Measurements from ENCODE around the gene MARK3. TPM values are rescaled to one million over a fixed set of nuclear protein-coding genes. Genes with fewer than 3 reads are reported as not detected.
"Not testable (repeated sequence)": the region's sequence is repeated elsewhere in the genome, so short reads cannot be mapped to it uniquely, and the experiment has no call there.

The MARK3 gene
- total and polyA plus RNA-seq, 2 of the 13 experiments (the other 11 are each of a cell fraction or from before 2014, with no cell fraction given): 47.7 to 56.6 TPM

DNA sequence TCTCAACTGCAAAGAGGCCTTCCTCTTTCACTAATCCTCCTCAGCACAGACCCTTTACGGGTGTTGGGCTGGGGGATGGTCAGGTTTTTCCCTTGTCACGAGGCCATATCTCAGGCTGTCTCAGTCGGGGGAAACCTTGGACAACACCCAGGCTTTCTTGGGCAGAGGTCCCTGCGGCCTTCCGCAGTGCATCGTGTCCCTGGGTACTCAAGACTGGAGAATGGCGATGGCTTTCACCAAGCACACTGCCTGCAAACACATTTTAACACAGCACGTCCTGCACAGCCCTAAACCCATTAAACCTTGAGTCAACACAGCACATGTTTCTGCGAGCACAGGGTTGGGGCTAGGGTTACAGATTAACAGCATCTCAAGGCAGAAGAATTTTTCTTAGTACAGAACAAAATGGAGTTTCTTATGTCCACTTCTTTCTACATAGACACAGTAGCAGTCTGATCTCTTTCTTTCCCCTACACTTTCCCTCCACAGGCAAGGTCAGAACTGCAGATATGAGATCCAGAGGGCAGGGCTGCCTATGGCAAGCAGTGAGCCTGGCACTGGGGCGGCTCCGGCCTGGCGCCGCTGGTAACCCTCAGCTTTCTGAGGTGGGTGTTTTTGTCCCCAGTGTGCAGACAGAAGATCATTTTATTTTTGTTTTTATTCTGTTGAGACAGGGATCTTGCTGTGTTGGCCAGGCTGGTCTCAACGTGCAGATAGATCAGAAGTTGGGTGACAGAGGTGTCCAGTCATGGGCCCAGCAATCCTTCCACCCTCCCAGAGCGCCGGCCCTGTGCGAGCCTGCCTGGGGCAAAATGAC is 140.4 kb downstream of the MARK3 start (continued):
- TF ChIP-seq, protein P1, sequence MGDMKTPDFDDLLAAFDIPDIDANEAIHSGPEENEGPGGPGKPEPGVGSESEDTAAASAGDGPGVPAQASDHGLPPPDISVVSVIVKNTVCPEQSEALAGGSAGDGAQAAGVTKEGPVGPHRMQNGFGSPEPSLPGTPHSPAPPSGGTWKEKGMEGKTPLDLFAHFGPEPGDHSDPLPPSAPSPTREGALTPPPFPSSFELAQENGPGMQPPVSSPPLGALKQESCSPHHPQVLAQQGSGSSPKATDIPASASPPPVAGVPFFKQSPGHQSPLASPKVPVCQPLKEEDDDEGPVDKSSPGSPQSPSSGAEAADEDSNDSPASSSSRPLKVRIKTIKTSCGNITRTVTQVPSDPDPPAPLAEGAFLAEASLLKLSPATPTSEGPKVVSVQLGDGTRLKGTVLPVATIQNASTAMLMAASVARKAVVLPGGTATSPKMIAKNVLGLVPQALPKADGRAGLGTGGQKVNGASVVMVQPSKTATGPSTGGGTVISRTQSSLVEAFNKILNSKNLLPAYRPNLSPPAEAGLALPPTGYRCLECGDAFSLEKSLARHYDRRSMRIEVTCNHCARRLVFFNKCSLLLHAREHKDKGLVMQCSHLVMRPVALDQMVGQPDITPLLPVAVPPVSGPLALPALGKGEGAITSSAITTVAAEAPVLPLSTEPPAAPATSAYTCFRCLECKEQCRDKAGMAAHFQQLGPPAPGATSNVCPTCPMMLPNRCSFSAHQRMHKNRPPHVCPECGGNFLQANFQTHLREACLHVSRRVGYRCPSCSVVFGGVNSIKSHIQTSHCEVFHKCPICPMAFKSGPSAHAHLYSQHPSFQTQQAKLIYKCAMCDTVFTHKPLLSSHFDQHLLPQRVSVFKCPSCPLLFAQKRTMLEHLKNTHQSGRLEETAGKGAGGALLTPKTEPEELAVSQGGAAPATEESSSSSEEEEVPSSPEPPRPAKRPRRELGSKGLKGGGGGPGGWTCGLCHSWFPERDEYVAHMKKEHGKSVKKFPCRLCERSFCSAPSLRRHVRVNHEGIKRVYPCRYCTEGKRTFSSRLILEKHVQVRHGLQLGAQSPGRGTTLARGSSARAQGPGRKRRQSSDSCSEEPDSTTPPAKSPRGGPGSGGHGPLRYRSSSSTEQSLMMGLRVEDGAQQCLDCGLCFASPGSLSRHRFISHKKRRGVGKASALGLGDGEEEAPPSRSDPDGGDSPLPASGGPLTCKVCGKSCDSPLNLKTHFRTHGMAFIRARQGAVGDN (CRISPR knock-in tag; IDR thresholded peaks at IDR 0.05): peak; percentile 82
- TF ChIP-seq, protein P2, sequence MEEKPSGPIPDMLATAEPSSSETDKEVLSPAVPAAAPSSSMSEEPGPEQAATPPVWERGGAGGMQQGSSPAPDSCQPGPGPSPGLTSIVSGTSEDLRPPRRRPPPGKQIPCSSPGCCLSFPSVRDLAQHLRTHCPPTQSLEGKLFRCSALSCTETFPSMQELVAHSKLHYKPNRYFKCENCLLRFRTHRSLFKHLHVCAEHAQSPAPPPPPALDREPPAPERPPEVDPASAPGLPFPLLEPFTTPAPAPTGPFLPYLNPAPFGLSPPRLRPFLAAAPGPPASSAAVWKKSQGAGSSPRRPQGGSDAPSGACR (CRISPR knock-in tag; IDR thresholded peaks at IDR 0.05): 0 out of 2 replicates have a peak, but pooled peaks have one; percentile 21
- TF ChIP-seq TAF1 (CRISPR knock-in tag; IDR thresholded peaks at IDR 0.05): peak; percentile 60; the same call in 1 of the 2 replicates
- TF ChIP-seq ZNF792 (CRISPR knock-in tag; IDR thresholded peaks at IDR 0.05): peak; percentile 25; the same call in 1 of the 2 replicates
- TF ChIP-seq GATAD2A (CRISPR knock-in tag; IDR thresholded peaks at IDR 0.05): peak; percentile 11; the same call in 1 of the 2 replicates
- TF ChIP-seq FOXA3 (CRISPR knock-in tag; IDR thresholded peaks at IDR 0.05): peak; percentile 70
- TF ChIP-seq, protein P3, sequence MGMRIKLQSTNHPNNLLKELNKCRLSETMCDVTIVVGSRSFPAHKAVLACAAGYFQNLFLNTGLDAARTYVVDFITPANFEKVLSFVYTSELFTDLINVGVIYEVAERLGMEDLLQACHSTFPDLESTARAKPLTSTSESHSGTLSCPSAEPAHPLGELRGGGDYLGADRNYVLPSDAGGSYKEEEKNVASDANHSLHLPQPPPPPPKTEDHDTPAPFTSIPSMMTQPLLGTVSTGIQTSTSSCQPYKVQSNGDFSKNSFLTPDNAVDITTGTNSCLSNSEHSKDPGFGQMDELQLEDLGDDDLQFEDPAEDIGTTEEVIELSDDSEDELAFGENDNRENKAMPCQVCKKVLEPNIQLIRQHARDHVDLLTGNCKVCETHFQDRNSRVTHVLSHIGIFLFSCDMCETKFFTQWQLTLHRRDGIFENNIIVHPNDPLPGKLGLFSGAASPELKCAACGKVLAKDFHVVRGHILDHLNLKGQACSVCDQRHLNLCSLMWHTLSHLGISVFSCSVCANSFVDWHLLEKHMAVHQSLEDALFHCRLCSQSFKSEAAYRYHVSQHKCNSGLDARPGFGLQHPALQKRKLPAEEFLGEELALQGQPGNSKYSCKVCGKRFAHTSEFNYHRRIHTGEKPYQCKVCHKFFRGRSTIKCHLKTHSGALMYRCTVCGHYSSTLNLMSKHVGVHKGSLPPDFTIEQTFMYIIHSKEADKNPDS (CRISPR knock-in tag; IDR thresholded peaks at IDR 0.05): peak; percentile 49; the same call in 1 of the 2 replicates
- TF ChIP-seq, protein P4, sequence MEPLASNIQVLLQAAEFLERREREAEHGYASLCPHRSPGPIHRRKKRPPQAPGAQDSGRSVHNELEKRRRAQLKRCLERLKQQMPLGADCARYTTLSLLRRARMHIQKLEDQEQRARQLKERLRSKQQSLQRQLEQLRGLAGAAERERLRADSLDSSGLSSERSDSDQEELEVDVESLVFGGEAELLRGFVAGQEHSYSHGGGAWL (CRISPR knock-in tag; IDR thresholded peaks at IDR 0.05): 0 out of 2 replicates have a peak, but pooled peaks have one; percentile 22
- peak; percentile 64; the same call in 1 of the 2 replicates for TF ChIP-seq MIXL1 (CRISPR knock-in tag; IDR thresholded peaks at IDR 0.05)
- not testable (repeated sequence) for TF ChIP-seq FOXA1, LCORL (IDR thresholded peaks at IDR 0.05)
- TF ChIP-seq FOXA1 (CRISPR knock-in tag; IDR thresholded peaks at IDR 0.05): peak; percentile 85
- peak; percentile 76; the same call in 1 of the 2 replicates for TF ChIP-seq LCORL (CRISPR knock-in tag; IDR thresholded peaks at IDR 0.05)
- TF ChIP-seq ZFX (CRISPR knock-in tag; IDR thresholded peaks at IDR 0.05; ENCODE audit: low read depth): peak; percentile 86
- peak; percentile 53; the same call in 1 of the 2 replicates for TF ChIP-seq KAT7 (CRISPR knock-in tag; IDR thresholded peaks at IDR 0.05; ENCODE audit: borderline replicate concordance)
- 0 out of 2 replicates have a peak, but pooled peaks have one; percentile 4 for TF ChIP-seq HNRNPL (IDR thresholded peaks at IDR 0.05; ENCODE audit: low read depth, low read length)
- TF ChIP-seq THAP11 (CRISPR knock-in tag; IDR thresholded peaks at IDR 0.05): 0 out of 2 replicates have a peak, but pooled peaks have one; percentile 16
- TF ChIP-seq, protein P5, sequence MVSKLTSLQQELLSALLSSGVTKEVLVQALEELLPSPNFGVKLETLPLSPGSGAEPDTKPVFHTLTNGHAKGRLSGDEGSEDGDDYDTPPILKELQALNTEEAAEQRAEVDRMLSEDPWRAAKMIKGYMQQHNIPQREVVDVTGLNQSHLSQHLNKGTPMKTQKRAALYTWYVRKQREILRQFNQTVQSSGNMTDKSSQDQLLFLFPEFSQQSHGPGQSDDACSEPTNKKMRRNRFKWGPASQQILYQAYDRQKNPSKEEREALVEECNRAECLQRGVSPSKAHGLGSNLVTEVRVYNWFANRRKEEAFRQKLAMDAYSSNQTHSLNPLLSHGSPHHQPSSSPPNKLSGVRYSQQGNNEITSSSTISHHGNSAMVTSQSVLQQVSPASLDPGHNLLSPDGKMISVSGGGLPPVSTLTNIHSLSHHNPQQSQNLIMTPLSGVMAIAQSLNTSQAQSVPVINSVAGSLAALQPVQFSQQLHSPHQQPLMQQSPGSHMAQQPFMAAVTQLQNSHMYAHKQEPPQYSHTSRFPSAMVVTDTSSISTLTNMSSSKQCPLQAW (CRISPR knock-in tag; IDR thresholded peaks at IDR 0.05): peak; percentile 67; the same call in 1 of the 2 replicates
- peak; percentile 77; the same call in 1 of the 2 replicates for TF ChIP-seq TARDBP (CRISPR knock-in tag; IDR thresholded peaks at IDR 0.05)
- TF ChIP-seq MYC (CRISPR knock-in tag; IDR thresholded peaks at IDR 0.05; ENCODE audit: borderline replicate concordance): peak; percentile 88
- TF ChIP-seq POLR2A (IDR thresholded peaks at IDR 0.05; ENCODE audit: insufficient read depth in 1 of 2, low read depth in 2 of 2, low read length in 2 of 2): peak; percentile 58 to 76; a peak in 3 of 4 replicates
- TF ChIP-seq FOXC1 (CRISPR knock-in tag; IDR thresholded peaks at IDR 0.05; ENCODE audit: borderline replicate concordance): peak; percentile 65; the same call in 1 of the 2 replicates
